CD14-positive monocyte (primary cell): ENCODE data around the gene HSF2BP. TPM values are rescaled to one million over a fixed set of nuclear protein-coding genes. Genes with fewer than 3 reads are reported as not detected.
A peak's percentile ranks its signal among the peaks of the same experiment; 100 is the strongest.
"Not testable (repeated sequence)": the region's sequence is repeated elsewhere in the genome, so short reads cannot be mapped to it uniquely, and the experiment has no call there.

ENCODE experiments used
- DNase-seq, 3 donors: peaks; one replicate each; pipeline ENCODE4 v3.0.0-alpha.2; 2011 to 2022
- H2AFZ ChIP-seq: 2 replicates; pipeline ENCODE4 v1.6.0; 2012; ENCODE audit warnings: mild to moderate bottlenecking, low read depth, low read length, inconsistent platforms; ENCODE audit not compliant: insufficient read depth, poor library complexity, severe bottlenecking
- H3K27ac ChIP-seq, 2 donors: 1 replicate in 1 of 2; 2 replicates in 1 of 2; pipeline ENCODE4 v1.5.1; 2012 to 2013; ENCODE audit warnings: low read length in 2 of 2, control low read depth in 1 of 2, inconsistent platforms in 1 of 2, low read depth in 1 of 2, mild to moderate bottlenecking in 1 of 2
- H3K27me3 ChIP-seq, 2 donors: one replicate each; pipeline versions ENCODE4 v1.6.0 to v1.6.1; 2011 to 2013; ENCODE audit warnings: low read length in 2 of 2; ENCODE audit not compliant: control insufficient read depth in 2 of 2, insufficient read depth in 2 of 2
- H3K36me3 ChIP-seq, 2 donors: replicated peaks in 1 of 2; 1 replicate in 1 of 2; 2 replicates in 1 of 2; pipeline versions ENCODE4 v1.5.1 to v1.6.1; 2012 to 2013; ENCODE audit warnings: low read length in 2 of 2, control low read depth in 1 of 2, inconsistent platforms in 1 of 2, mild to moderate bottlenecking in 1 of 2; ENCODE audit not compliant: insufficient read depth in 2 of 2, control insufficient read depth in 1 of 2
- H3K4me1 ChIP-seq, 2 donors: 1 replicate in 1 of 2; 2 replicates in 1 of 2; pipeline versions ENCODE4 v1.5.1 to v1.6.1; 2012 to 2013; ENCODE audit warnings: low read length in 2 of 2, control low read depth in 1 of 2, inconsistent platforms in 1 of 2, mild to moderate bottlenecking in 1 of 2, moderate library complexity in 1 of 2; ENCODE audit not compliant: insufficient read depth in 2 of 2, control insufficient read depth in 1 of 2
- H3K4me2 ChIP-seq: replicated peaks from 2 replicates; pipeline ENCODE3; 2012; ENCODE audit warnings: low read length, moderate library complexity, mild to moderate bottlenecking; ENCODE audit not compliant: poor library complexity, severe bottlenecking; ENCODE audit errors: extremely low read depth
- H3K4me3 ChIP-seq, 3 experiments: fragments of 200-600 bp in 1 of 3; sonication (generic) in 1 of 3; replicated peaks in 1 of 3; 1 replicate in 2 of 3; 2 replicates in 1 of 3; pipeline ENCODE4 v1.5.1; 2011 to 2013; ENCODE audit warnings: low read length in 3 of 3, mild to moderate bottlenecking in 3 of 3, control low read depth in 2 of 3, low read depth in 2 of 3, inconsistent platforms in 1 of 3, moderate library complexity in 1 of 3
- H3K79me2 ChIP-seq: 2 replicates; pipeline ENCODE4 v1.6.0; 2012; ENCODE audit warnings: mild to moderate bottlenecking, control low read depth, inconsistent platforms, low read length, moderate library complexity; ENCODE audit not compliant: insufficient read depth
- H3K9ac ChIP-seq: 2 replicates; pipeline ENCODE4 v1.6.0; 2017; ENCODE audit warnings: low read length, mild to moderate bottlenecking; ENCODE audit not compliant: insufficient read depth, poor library complexity, severe bottlenecking
- H3K9me3 ChIP-seq, 2 donors: replicated peaks in 1 of 2; 1 replicate in 1 of 2; 2 replicates in 1 of 2; pipeline versions ENCODE4 v1.5.1 to v1.6.1; 2012 to 2013; ENCODE audit warnings: low read length in 2 of 2, control low read depth in 1 of 2; ENCODE audit not compliant: control insufficient read depth in 1 of 2, insufficient read depth in 1 of 2
- H4K20me1 ChIP-seq: 2 replicates; pipeline ENCODE4 v1.6.0; 2012; ENCODE audit warnings: mild to moderate bottlenecking, low read length, control low read depth, moderate library complexity; ENCODE audit not compliant: insufficient read depth
- H3K27ac Mint-ChIP-seq, 7 donors: one replicate each; pipeline ENCODE4 v1.8.0; 2020; ENCODE audit warnings: mild to moderate bottlenecking in 7 of 7, mixed read lengths in 7 of 7, moderate library complexity in 6 of 7, inconsistent platforms in 2 of 7
- H3K27me3 Mint-ChIP-seq, 3 donors: one replicate each; pipeline ENCODE4 v1.8.0; 2021 to 2022; ENCODE audit warnings: low read depth in 3 of 3, mild to moderate bottlenecking in 3 of 3, mixed read lengths in 3 of 3, moderate library complexity in 3 of 3, inconsistent platforms in 1 of 3
- H3K36me3 Mint-ChIP-seq, 2 donors: one replicate each; pipeline ENCODE4 v1.8.0; 2020; ENCODE audit warnings: mixed read lengths in 2 of 2, inconsistent platforms in 1 of 2, mild to moderate bottlenecking in 1 of 2
- H3K4me1 Mint-ChIP-seq: one replicate; pipeline ENCODE4 v1.8.0; 2020; ENCODE audit warnings: mild to moderate bottlenecking, mixed read lengths
- H3K4me3 Mint-ChIP-seq, 2 donors: one replicate each; pipeline ENCODE4 v1.8.0; 2020; ENCODE audit warnings: mild to moderate bottlenecking in 2 of 2, mixed read lengths in 2 of 2, moderate library complexity in 1 of 2
- H3K9me3 Mint-ChIP-seq, 7 donors: one replicate each; pipeline ENCODE4 v1.8.0; 2020 to 2022; ENCODE audit warnings: mixed read lengths in 7 of 7, mild to moderate bottlenecking in 6 of 7, moderate library complexity in 6 of 7, inconsistent platforms in 2 of 7
- WGBS: methylation state at CpG from one replicate; pipeline ENCODE4 v1.1.5; 2013; ENCODE audit warnings: missing lambda C conversion rate; ENCODE audit not compliant: insufficient coverage; 5-methylcytosine and 5-hydroxymethylcytosine counted together
- intact Hi-C, 2 donors: fragments of 100-400 bp; cut with micrococcal nuclease; formaldehyde crosslinking; loops; one replicate each; pipeline versions ENCODE4 v1.15.0 to v1.15.1; 2023
- polyA plus RNA-seq, 3 donors: library from polyadenylated mRNA; depleted of rRNA in 1 of 3; unstranded in 2 of 3; stranded (reverse) in 1 of 3; fragments of 300-500 nt in 2 of 3; fragments of >200 nt in 1 of 3; fragmentation: Illumina TruSeq in 2 of 3; gene quantifications; 1 replicate in 2 of 3; 2 replicates in 1 of 3; pipeline ENCODE4 v1.2.3, GENCODE V29; 2012 to 2021
- TF ChIP-seq, protein P1 (sequence below): fragments of 200-600 bp; IDR thresholded peaks from one replicate; pipeline ENCODE4 v1.8.0; 2022; ENCODE audit warnings: antibody characterized with exemption, mild to moderate bottlenecking

HSF2BP gene
- polyA plus RNA-seq, 3 donors = 0.20 TPM; not detected in 2

DNA sequence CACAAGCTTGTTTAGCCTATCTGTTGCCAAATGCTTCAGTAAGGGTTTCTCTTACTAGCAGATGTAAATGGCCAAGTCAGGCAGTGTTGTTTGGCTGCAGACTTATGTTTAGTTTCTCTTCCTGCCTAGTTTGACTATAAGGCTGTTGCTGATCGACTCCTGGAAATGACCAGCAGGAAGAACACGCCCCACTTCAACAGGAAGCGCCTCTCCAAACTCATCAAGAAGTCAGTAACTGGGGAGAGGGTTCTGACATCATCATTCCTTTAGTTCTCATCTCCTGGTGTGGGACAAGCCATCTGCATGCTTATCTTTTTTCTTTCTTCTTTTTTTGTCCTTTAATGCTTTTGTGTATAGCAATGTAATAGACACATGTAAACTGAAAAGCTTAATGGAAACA, 25.1 kb upstream of the HSF2BP start:
- Mint-ChIP-seq H3K4me3 (no peak overlapping the region), H3K27ac (peak overlapping the region in 2 of 7 donors; percentile 50 to 62), H3K27me3 (peaks cover 0 to 3% (median 0%) of the 10 kb centered on the region in 3 donors), H3K4me1 (peaks cover 19% of the 10 kb centered on the region), H3K36me3 (peaks cover 57 to 90% of the 10 kb centered on the region in 2 donors), H3K9me3 (peaks cover 0 to 2% (median 0%) of the 10 kb centered on the region in 7 donors)
- Histone ChIP-seq H2AFZ (no peak overlapping the region), H3K4me2 (no peak overlapping the region), H4K20me1 (no peaks in the 10 kb centered on the region), H3K4me3 (no peak overlapping the region), H3K27me3 (no peaks in the 10 kb centered on the region), H3K9me3 (no peaks in the 10 kb centered on the region), H3K27ac (no peak overlapping the region), H3K9ac (no peak overlapping the region), H3K79me2 (no peaks in the 10 kb centered on the region), H3K36me3 (peaks cover 62 to 96% of the 10 kb centered on the region in 2 donors), H3K4me1 (peaks cover 9 to 14% of the 10 kb centered on the region in 2 donors)
- no CpG with 5 or more reads among the region's 3 CpGs for WGBS
- intact Hi-C loops = no loop called here
- TF ChIP-seq, protein P1, sequence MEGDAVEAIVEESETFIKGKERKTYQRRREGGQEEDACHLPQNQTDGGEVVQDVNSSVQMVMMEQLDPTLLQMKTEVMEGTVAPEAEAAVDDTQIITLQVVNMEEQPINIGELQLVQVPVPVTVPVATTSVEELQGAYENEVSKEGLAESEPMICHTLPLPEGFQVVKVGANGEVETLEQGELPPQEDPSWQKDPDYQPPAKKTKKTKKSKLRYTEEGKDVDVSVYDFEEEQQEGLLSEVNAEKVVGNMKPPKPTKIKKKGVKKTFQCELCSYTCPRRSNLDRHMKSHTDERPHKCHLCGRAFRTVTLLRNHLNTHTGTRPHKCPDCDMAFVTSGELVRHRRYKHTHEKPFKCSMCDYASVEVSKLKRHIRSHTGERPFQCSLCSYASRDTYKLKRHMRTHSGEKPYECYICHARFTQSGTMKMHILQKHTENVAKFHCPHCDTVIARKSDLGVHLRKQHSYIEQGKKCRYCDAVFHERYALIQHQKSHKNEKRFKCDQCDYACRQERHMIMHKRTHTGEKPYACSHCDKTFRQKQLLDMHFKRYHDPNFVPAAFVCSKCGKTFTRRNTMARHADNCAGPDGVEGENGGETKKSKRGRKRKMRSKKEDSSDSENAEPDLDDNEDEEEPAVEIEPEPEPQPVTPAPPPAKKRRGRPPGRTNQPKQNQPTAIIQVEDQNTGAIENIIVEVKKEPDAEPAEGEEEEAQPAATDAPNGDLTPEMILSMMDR = no peak
- DNase-seq = no peak

DNA sequence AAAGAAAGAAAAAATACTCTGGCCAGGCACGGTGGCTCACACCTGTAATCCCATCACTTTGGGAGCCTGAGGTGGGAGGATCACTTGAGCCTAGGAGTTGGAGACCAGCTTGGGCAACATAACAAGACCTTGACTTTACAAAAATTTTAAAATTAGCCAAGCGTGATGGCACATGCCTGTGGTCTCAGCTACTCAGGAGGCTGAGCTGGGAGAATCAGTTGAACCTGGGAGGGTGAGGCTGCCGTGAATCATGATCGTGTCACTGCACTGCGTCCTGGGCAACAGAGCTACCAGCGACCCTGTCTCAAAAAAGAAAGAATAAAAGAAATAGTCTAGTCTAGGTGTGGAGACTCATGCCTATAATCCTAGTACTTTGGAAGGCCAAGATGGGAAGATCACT, 22.4 kb upstream of the HSF2BP start:
- Mint-ChIP-seq H3K4me3 (no peak overlapping the region), H3K4me1 (peaks cover 5% of the 10 kb centered on the region), H3K27me3 (peaks cover 0 to 3% (median 0%) of the 10 kb centered on the region in 3 donors), H3K36me3 (peaks cover 70 to 90% of the 10 kb centered on the region in 2 donors), H3K27ac (no peak overlapping the region), H3K9me3 (peaks cover 0 to 2% (median 0%) of the 10 kb centered on the region in 7 donors)
- Histone ChIP-seq H3K79me2 (no peaks in the 10 kb centered on the region), H3K4me3 (no peak overlapping the region), H2AFZ (no peak overlapping the region), H3K36me3 (peaks cover 64 to 92% of the 10 kb centered on the region in 2 donors), H3K27me3 (no peaks in the 10 kb centered on the region), H3K9ac (no peak overlapping the region), H3K4me2 (no peak overlapping the region), H3K27ac (no peak overlapping the region), H4K20me1 (no peaks in the 10 kb centered on the region), H3K4me1 (no peaks in the 10 kb centered on the region), H3K9me3 (no peaks in the 10 kb centered on the region)
- TF ChIP-seq, protein P1 = no peak
- 100% methylated on average over 5 of the region's 6 CpGs for WGBS
- no peak for DNase-seq
- intact Hi-C loops = no loop called here

DNA sequence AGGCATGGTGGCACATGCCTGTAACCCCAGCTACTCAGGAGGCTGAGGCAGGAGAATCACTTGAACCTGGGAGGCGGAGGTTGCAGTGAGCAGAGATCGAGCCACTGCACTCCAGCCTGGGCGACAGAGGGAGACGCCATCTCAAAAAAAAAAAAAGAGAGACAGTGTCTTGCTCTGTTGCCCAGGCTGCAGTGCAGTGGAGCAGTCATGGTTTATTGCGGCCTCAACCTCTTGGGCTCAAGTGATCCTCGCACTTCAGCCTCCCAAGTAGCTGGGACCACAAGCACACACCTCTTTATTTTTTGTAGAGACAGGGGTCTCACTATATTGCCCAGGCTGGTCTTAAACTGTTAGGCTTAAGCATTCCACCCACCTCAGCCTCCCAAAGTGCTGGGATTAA, 21.1 kb upstream of the HSF2BP start:
- DNase-seq, H3K79me2 ChIP-seq, H3K4me3 Mint-ChIP-seq, H3K4me1 ChIP-seq, H3K27me3 Mint-ChIP-seq, H3K27me3 ChIP-seq, intact Hi-C loops, H4K20me1 ChIP-seq, H2AFZ ChIP-seq, H3K4me3 ChIP-seq, H3K27ac ChIP-seq, H3K4me1 Mint-ChIP-seq, H3K9ac ChIP-seq, H3K9me3 ChIP-seq, H3K4me2 ChIP-seq, H3K9me3 Mint-ChIP-seq: not testable (repeated sequence)
- peaks cover 58 to 90% of the 10 kb centered on the region in 2 donors for H3K36me3 ChIP-seq
- 100% methylated on average over 2 of the region's 6 CpGs for WGBS
- Mint-ChIP-seq H3K36me3 (peaks cover 68 to 91% of the 10 kb centered on the region in 2 donors), H3K27ac (peak overlapping the region in 1 of 7 donors; percentile 46)
